PC-9 (cell line): Measurements from ENCODE around the gene ZNF286A.
"Not testable (repeated sequence)": the region's sequence is repeated elsewhere in the genome, so short reads cannot be mapped to it uniquely, and the experiment has no call there.

Experiments used
- CTCF ChIP-seq: fragments of 200-600 bp; sonication (generic); conservative IDR thresholded peaks from 2 replicates; pipeline ENCODE4 v1.6.1; 2017; ENCODE audit warnings: mixed run types, antibody characterized with exemption, mild to moderate bottlenecking, moderate library complexity
- EZH2 ChIP-seq: fragments of 200-600 bp; sonication (generic); IDR thresholded peaks from 2 replicates; pipeline ENCODE4 v1.8.0; 2017; ENCODE audit warnings: antibody characterized with exemption, low read depth

- peak; percentile 37; the same call in 1 of the 2 replicates for TF ChIP-seq CTCF
- not testable (repeated sequence) for TF ChIP-seq EZH2
Observed at GRCh38 chr17:15683824-15684478, 15.6 kb upstream of the ZNF286A start, which contains the start of gene TRIM16.
